22Rv1 (cell line): ENCODE results near the gene HCN3.

Experiments
- H3K27ac ChIP-seq: fragments of 450-650 bp; 2 replicates; pipeline ENCODE4 v1.5.1; 2017
- CTCF ChIP-seq: fragments of 450-650 bp; IDR thresholded peaks from 2 replicates; pipeline ENCODE4 v1.5.1; 2017; ENCODE audit warnings: mild to moderate bottlenecking
- ZFX ChIP-seq: fragments of 450-650 bp; IDR thresholded peaks from 2 replicates; pipeline ENCODE4 v1.6.1; 2017; ENCODE audit warnings: antibody characterized with exemption, borderline replicate concordance

HCN3 gene

GRCh38 chr1:155260276-155260675 is 17.0 kb upstream of the HCN3 start:
- peak overlapping the region; percentile 88; the same call in 1 of the 2 replicates for H3K27ac ChIP-seq
- TF ChIP-seq ZFX, result no peak
- TF ChIP-seq CTCF, result no peak

GRCh38 chr1:155261493-155261851 is 15.8 kb upstream of the HCN3 start:
- TF ChIP-seq CTCF, result peak; percentile 48
- TF ChIP-seq ZFX, result no peak
- peak overlapping the region; percentile 88 for H3K27ac ChIP-seq

GRCh38 chr1:155261852-155262673 is 15.2 kb upstream of the HCN3 start, which contains the start of gene SCAMP3:
TSS of gene SCAMP3 (minus strand) at chr1:155262360. CDS start at chr1:155262151, 209 bp downstream.
- TF ChIP-seq ZFX (no peak), CTCF (peak; percentile 17; the same call in 1 of the 2 replicates)

GRCh38 chr1:155263067-155263466 is 14.2 kb upstream of the HCN3 start:
- H3K27ac ChIP-seq, result peak overlapping the region; percentile 88

More at GRCh38 chr1:155261852-155262673, 15.2 kb upstream of the HCN3 start, which contains the start of gene SCAMP3:
- H3K27ac ChIP-seq, result peak within 1 kb of the TSS; percentile 88

GRCh38 chr1:155266553-155266952 is 10.7 kb upstream of the HCN3 start:
- H3K27ac ChIP-seq, result peak overlapping the region; percentile 8; the same call in 1 of the 2 replicates

More at GRCh38 chr1:155263067-155263466, 14.2 kb upstream of the HCN3 start:
- TF ChIP-seq CTCF (no peak), ZFX (no peak)

GRCh38 chr1:155267373-155267772 is 9.9 kb upstream of the HCN3 start:
- peak overlapping the region; percentile 7; the same call in 1 of the 2 replicates for H3K27ac ChIP-seq
- TF ChIP-seq CTCF (no peak), ZFX (no peak)

More at GRCh38 chr1:155266553-155266952, 10.7 kb upstream of the HCN3 start:
- no peak for TF ChIP-seq ZFX
- TF ChIP-seq CTCF, result no peak

- peak overlapping the region; percentile 7; the same call in 1 of the 2 replicates for H3K27ac ChIP-seq
- no peak for TF ChIP-seq CTCF
- no peak for TF ChIP-seq ZFX
Measured at GRCh38 chr1:155268630-155269029, 8.6 kb upstream of the HCN3 start.
